ENCODE measurements around the gene ABHD16B.
A peak's percentile ranks its signal among the peaks of the same experiment; 100 is the strongest.

Gene ABHD16B

DNA sequence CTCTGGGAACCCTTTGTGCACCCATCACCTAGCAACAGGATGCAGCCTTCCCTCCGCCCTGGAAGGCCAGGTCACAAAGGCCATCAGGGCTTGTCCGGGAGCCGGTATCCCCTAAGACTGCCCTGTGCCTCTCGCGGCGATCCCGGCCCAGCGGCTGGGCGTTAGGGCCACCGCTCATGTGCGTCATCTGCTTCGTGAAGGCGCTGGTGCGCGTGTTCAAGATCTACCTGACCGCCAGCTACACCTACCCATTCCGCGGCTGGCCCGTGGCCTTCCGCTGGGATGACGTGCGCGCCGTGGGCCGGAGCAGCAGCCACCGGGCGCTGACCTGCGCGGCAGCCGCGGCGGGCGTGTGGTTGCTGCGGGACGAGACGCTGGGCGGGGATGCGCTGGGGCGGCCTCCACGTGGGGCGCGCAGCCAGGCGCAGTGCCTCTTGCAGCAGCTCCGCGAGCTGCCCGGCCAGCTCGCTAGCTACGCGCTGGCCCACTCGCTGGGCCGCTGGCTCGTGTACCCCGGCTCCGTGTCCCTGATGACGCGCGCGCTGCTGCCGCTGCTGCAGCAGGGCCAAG lies at the start of gene ABHD16B:
Gene ABHD16B, plus strand, starts transcription at position 134 of the 570 bp plus-strand sequence. Its CDS starts 43 bp downstream, at position 177.
- peaks cover 19% of the 10 kb centered on the region for H3K36me3 Mint-ChIP-seq (ENCODE audit: low read depth)

DNA sequence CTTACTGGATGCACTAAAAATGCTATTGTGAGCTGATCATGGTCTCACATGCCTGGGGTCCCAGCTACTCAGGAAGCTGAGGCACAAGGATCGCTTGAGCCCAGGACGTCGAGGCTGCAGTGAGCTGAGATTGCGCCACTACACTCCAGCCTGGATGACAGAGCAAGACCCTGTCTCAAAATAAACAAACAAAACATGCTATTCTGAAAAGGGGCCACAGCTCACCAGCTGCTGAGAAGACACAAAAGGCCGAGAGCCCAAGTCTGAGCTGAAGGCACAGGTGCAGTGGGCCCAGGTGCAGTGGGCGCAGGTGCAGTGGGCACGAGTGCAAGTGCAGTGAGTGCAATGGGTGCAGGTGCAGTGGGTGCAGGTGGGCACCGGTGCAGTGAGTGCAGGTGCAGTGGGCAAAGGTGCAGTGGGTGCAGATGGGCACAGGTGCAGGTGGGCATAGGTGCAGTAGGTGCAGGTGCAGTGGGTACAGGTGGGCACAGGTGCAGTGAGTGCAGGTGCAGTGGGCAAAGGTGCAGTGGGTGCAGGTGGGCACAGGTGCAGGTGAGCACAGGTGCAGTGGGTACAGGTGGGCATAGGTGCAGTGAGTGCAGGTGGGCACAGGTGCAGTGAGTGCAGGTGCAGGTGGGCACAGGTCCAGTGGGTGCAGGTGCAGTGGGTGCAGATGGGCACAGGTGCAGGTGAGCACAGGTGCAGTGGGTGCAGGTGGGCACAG lies 46.2 kb upstream of the ABHD16B start:
- Mint-ChIP-seq H3K4me3 (no peak overlapping the region), H3K9me3 (no peaks in the 10 kb centered on the region), H3K27ac (no peak overlapping the region)

More for the DNA sequence above, at the start of gene ABHD16B:
- DNase-seq (ENCODE audit: low spot score) = no peak
- H3K27ac Mint-ChIP-seq = no peak within 1 kb of the TSS
- H3K9me3 Mint-ChIP-seq = no peaks in the 10 kb centered on the region
- no peaks in the 10 kb centered on the region for H3K27me3 Mint-ChIP-seq (ENCODE audit: low read depth)
- H3K4me1 Mint-ChIP-seq (ENCODE audit: low read depth) = peaks cover 14% of the 10 kb centered on the region
- H3K4me3 Mint-ChIP-seq = no peak within 1 kb of the TSS

DNA sequence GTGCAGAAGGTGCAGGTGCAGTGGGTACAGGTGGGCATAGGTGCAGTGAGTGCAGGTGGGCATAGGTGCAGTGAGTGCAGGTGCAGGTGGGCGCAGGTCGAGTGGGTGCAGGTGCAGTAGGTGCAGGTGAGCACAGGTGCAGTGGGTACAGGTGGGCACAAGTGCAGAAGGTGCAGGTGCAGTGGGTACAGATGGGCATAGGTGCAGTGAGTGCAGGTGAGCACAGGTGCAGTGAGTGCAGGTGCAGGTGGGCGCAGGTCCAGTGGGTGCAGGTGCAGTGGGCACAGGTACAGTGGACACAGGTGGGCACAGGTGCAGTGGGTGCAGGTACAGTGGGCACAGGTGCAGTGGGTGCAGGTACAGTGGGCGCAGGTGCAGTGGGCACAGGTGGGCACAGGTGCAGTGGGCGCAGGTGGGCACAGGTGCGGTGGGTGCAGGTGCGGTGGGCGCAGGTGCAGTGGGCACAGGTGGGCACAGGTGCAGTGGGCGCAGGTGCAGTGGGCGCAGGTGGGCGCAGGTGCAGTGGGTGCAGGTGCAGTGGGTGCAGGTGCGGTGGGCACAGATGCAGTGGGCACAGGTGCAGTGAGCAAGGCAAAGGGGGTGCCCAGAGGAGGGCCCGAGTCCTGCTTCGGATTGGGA lies 45.6 kb upstream of the ABHD16B start:
- no peak overlapping the region for H3K4me3 Mint-ChIP-seq
- H3K36me3 Mint-ChIP-seq (ENCODE audit: low read depth) = no peaks in the 10 kb centered on the region
- no peak overlapping the region for H3K27ac Mint-ChIP-seq
- H3K27me3 Mint-ChIP-seq (ENCODE audit: low read depth) = no peaks in the 10 kb centered on the region
- no peaks in the 10 kb centered on the region for H3K4me1 Mint-ChIP-seq (ENCODE audit: low read depth)
- no peaks in the 10 kb centered on the region for H3K9me3 Mint-ChIP-seq
- DNase-seq (ENCODE audit: low spot score) = no peak

More for the DNA sequence above, 46.2 kb upstream of the ABHD16B start:
- Mint-ChIP-seq H3K36me3 (ENCODE audit: low read depth) (no peaks in the 10 kb centered on the region), H3K27me3 (ENCODE audit: low read depth) (no peaks in the 10 kb centered on the region), H3K4me1 (ENCODE audit: low read depth) (no peaks in the 10 kb centered on the region)
- DNase-seq (ENCODE audit: low spot score) = no peak

DNA sequence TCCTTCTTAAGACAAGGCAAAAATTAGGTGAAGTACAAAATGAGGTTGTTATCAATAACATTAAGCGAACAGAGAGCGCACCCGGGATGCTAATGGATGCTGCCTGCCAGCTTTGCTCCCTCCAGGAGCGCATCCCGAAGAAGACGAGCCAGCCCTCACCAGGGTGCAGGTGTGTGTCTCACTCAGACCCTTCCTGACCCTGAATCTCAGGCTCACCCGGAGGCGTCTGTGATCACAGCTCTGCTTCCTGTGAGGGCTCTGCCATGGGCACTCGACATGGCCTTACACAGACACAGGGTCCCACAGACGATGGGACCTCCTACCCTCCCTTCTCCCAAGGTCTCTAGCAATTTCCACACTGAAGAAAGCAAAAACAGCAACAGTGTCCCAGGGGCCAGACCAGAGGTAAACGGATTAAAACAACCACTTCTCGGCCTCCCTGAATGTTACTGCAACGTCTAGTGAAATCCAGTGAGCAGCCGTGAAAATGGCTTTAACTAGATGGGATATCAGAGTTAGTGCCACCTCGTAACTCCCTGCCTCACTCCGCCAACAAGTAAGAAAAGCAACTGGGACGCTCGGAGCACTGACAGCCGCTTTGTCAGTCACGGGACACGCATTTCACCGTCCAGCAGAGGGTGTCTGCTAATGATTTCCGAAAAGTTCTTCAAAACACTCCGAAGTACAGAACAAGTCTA lies 41.9 kb upstream of the ABHD16B start:
- Mint-ChIP-seq H3K4me1 (ENCODE audit: low read depth) (no peaks in the 10 kb centered on the region), H3K36me3 (ENCODE audit: low read depth) (no peaks in the 10 kb centered on the region), H3K9me3 (no peaks in the 10 kb centered on the region), H3K4me3 (peak overlapping the region; percentile 18), H3K27me3 (ENCODE audit: low read depth) (peaks cover 4% of the 10 kb centered on the region), H3K27ac (no peak overlapping the region)
- no peak for DNase-seq (ENCODE audit: low spot score)

DNA sequence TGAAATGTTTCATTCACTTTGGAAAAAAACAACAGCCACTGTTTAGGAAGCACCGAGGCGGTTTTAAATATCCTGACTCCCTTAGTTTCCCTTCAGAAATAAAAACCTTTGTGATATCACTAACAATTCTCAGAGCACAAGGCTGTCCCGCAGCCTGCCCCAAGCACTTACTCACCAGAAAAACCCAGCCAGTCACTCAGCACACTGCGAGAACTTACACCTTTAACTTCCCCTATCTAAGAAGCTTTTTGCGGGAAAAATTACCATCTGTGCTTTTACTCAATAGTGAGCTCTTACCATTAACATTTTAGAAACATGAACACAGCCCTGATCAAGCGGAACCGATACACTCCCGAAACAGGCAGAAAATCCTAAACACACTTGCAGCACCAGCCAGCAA lies 39.5 kb upstream of the ABHD16B start:
- H3K9me3 Mint-ChIP-seq = no peaks in the 10 kb centered on the region
- H3K27me3 Mint-ChIP-seq (ENCODE audit: low read depth) = peaks cover 15% of the 10 kb centered on the region
- H3K4me3 Mint-ChIP-seq = no peak overlapping the region
- no peak for DNase-seq (ENCODE audit: low spot score)
- no peaks in the 10 kb centered on the region for H3K36me3 Mint-ChIP-seq (ENCODE audit: low read depth)
- H3K4me1 Mint-ChIP-seq (ENCODE audit: low read depth) = no peaks in the 10 kb centered on the region
- no peak overlapping the region for H3K27ac Mint-ChIP-seq

DNA sequence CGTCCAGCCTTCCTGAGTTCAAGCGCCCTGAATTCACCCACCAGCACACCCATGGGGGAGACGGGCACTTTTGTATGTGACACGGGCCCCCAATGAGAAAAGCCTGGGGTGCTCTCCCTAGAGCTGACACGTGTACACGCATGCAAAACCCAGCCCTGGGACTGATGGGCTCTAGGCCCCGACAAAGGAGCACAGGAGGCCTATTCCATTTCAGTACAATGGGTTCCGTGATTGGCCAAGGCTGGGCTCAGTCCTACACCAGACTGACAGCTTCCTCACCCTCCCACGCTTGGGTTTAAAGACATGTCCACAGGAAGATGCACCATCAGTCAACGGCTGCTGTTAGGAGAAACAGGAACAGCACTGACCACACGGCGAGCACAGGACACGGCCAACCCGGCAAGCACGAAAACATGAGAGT lies 39.0 kb upstream of the ABHD16B start:
- no peak overlapping the region for H3K4me3 Mint-ChIP-seq
- no peak for DNase-seq (ENCODE audit: low spot score)
- H3K4me1 Mint-ChIP-seq (ENCODE audit: low read depth) = no peaks in the 10 kb centered on the region
- H3K9me3 Mint-ChIP-seq = no peaks in the 10 kb centered on the region
- H3K27me3 Mint-ChIP-seq (ENCODE audit: low read depth) = peaks cover 18% of the 10 kb centered on the region
- H3K27ac Mint-ChIP-seq = no peak overlapping the region
- H3K36me3 Mint-ChIP-seq (ENCODE audit: low read depth) = no peaks in the 10 kb centered on the region

DNA sequence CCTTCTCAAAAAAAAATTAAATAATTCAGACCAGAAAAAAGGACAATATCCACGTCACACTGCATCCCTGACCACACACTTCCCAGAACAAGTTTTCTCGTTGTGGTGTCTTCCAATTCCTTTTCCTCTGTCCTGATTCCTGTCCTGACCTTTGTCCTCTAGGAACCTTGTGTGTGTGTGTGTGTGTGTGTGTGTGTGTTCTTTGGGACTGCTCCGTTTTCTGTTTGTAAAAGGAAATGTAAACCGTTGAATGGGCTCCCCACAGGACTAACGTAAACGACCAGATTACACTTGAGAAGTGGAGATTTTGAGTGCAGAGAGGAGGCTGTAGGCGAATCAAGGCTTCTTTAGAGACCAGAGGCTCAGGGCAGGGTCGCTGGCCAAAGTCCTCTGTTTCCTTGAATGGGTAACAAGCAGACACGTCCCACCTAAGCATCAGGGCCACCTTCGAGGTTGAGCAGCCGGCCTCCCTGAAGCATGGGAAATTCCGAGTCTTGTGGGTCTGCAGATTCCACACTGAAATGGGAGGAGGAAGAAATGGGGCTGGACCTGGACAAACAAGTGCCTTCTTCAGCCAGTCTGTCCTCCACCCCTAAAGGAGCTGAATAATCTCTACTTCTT lies 37.5 kb upstream of the ABHD16B start:
- Mint-ChIP-seq H3K27ac (no peak overlapping the region), H3K36me3 (ENCODE audit: low read depth) (no peaks in the 10 kb centered on the region), H3K4me1 (ENCODE audit: low read depth) (no peaks in the 10 kb centered on the region), H3K27me3 (ENCODE audit: low read depth) (peaks cover 29% of the 10 kb centered on the region), H3K9me3 (no peaks in the 10 kb centered on the region), H3K4me3 (no peak overlapping the region)
- no peak for DNase-seq (ENCODE audit: low spot score)

DNA sequence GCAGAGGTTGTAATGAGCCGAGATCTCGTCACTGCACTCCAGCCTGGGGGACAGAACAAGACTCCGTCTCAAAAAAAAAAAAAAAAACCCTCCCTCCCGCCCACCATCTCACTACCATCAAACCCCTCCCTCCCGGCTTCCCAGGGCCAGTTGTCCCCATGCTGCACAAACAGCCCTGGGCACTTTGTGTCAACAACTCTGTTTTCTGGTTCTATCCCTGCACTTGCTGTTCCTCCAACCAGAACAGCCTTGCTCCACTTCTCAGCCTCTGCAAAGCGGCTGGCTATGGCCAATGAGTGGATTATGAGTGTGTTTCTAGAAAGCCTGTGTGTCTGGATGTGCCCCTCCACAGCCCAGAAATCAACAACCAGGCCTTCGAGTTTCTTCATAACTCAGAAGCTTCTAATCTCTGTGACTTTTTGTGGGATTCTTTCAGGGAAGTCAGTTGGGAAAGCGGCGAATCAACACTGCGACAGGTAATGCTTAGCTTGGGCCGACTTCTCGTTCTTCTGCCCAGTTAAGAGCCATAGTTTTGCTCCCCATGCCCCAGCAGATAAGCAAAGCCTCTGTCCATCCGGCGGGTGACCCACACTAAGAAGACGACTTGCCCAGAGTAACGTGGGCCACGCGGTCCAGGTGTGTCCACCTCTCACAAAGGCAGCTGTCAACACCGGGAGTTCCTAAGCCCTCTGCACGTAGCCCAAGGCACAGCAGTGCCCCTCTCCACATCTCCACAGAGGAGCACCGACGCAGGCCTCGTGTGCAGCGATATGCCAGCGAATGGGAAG lies 35.8 kb upstream of the ABHD16B start:
- no peak overlapping the region for H3K4me3 Mint-ChIP-seq
- H3K27ac Mint-ChIP-seq = no peak overlapping the region
- H3K9me3 Mint-ChIP-seq = no peaks in the 10 kb centered on the region
- H3K4me1 Mint-ChIP-seq (ENCODE audit: low read depth) = peaks cover 8% of the 10 kb centered on the region
- H3K27me3 Mint-ChIP-seq (ENCODE audit: low read depth) = peaks cover 42% of the 10 kb centered on the region
- DNase-seq (ENCODE audit: low spot score) = no peak
- H3K36me3 Mint-ChIP-seq (ENCODE audit: low read depth) = no peaks in the 10 kb centered on the region

DNA sequence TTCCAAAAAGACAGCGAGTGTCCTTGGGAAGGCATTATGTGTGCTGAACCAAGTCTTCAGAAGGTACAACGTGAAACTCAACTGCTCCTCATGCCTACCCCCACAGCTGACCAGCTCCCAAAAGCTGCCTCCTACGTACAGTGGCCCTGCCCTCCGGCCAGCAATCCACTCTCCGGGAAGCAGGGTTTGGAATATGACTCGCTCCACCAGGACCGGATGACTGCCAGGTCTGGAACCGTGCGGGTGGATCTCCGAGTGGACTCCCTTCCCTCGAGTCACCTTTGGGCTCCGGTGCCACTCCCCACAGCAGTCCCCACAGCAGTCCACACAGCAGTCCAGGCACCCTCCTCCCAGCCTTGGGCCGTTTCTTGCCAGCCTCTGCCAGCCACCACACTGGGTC lies 34.5 kb upstream of the ABHD16B start:
- no peak overlapping the region for H3K27ac Mint-ChIP-seq
- no peak overlapping the region for H3K4me3 Mint-ChIP-seq
- no peaks in the 10 kb centered on the region for H3K36me3 Mint-ChIP-seq (ENCODE audit: low read depth)
- peaks cover 42% of the 10 kb centered on the region for H3K27me3 Mint-ChIP-seq (ENCODE audit: low read depth)
- DNase-seq (ENCODE audit: low spot score) = no peak
- no peaks in the 10 kb centered on the region for H3K9me3 Mint-ChIP-seq
- peaks cover 8% of the 10 kb centered on the region for H3K4me1 Mint-ChIP-seq (ENCODE audit: low read depth)

DNA sequence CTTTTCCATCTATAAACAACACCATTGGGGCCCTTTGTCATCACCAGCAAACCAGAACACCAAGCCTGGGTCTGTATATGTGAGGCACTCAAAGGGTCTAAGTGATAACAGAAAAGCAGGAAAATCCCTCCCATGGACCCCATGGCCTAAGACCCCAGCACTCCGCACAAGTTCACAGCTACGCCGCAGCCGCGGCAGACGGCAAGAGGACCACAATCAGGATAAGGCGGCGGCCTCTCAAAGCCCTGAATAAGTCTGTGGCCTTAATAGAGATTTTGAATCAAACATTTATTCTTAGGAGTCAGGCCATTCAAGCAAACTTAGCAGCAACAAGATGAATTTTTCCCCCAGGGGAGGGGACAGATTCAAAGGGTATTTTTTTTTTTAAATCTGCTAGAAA lies 33.2 kb upstream of the ABHD16B start:
- Mint-ChIP-seq H3K9me3 (no peaks in the 10 kb centered on the region), H3K36me3 (ENCODE audit: low read depth) (no peaks in the 10 kb centered on the region)

DNA sequence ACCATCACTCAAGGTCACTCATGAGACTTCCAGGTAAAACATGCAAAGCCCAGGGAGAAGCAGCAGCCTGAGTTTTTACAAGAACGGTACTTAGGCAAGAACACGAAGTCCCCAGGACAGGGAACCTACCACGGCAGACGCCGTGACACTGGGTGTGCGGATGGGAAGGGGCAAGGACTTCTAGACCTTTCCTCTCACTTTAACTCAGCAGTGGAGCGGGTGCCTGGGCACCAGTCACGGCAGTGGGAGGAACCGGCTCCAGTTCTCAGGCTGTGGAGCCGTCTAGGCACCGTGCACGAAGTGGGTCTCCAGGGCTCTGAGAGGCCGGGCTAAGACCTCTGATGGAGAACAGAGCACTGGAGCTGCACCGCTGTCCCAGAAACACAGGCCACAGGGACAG lies 32.8 kb upstream of the ABHD16B start:
- Mint-ChIP-seq H3K27me3 (ENCODE audit: low read depth) (peaks cover 54% of the 10 kb centered on the region), H3K4me3 (no peak overlapping the region), H3K27ac (no peak overlapping the region)

More for the DNA sequence above, 33.2 kb upstream of the ABHD16B start:
- H3K4me3 Mint-ChIP-seq = no peak overlapping the region
- peaks cover 50% of the 10 kb centered on the region for H3K27me3 Mint-ChIP-seq (ENCODE audit: low read depth)
- no peak for DNase-seq (ENCODE audit: low spot score)
- no peak overlapping the region for H3K27ac Mint-ChIP-seq
- peaks cover 8% of the 10 kb centered on the region for H3K4me1 Mint-ChIP-seq (ENCODE audit: low read depth)

DNA sequence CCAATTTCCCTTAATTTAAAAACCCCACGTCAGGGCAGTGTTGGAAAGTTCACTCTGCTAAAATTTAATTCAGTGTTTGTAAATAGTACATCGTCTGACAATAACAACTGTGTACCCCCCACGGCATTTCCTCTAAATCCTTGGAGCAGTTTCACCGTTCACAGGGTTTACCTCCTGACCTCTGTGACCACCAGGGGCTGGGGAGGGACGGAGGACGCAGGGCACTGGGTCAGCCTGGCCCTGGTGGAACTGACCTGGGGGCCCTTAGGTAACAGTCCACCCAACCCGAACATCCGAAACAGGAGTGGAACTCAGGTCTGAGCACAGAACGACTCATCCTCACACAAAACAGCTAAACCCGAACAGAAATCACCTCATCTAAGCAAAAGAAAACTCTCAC lies 32.3 kb upstream of the ABHD16B start:
- Mint-ChIP-seq H3K27me3 (ENCODE audit: low read depth) (peaks cover 54% of the 10 kb centered on the region), H3K27ac (no peak overlapping the region), H3K9me3 (no peaks in the 10 kb centered on the region), H3K4me3 (no peak overlapping the region), H3K36me3 (ENCODE audit: low read depth) (no peaks in the 10 kb centered on the region), H3K4me1 (ENCODE audit: low read depth) (peaks cover 8% of the 10 kb centered on the region)
- DNase-seq (ENCODE audit: low spot score) = no peak

More for the DNA sequence above, 32.8 kb upstream of the ABHD16B start:
- Mint-ChIP-seq H3K4me1 (ENCODE audit: low read depth) (peaks cover 8% of the 10 kb centered on the region), H3K36me3 (ENCODE audit: low read depth) (no peaks in the 10 kb centered on the region), H3K9me3 (no peaks in the 10 kb centered on the region)
- no peak for DNase-seq (ENCODE audit: low spot score)

DNA sequence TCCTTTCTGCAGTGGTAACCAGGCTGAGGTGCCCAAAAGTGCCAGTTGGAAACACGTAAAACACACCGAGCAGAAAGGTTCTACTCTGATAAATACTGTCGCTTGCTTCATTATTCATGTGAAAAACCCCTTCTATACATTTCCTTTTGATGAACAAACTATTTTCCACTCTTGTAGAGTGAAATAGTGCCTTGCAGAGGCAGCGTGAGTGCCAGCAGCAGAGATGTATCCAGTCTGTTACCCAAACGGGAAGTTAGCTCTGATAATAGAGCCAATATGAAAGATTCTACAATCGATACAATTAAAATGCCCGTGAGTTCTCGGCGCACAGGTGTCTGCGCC lies 31.7 kb upstream of the ABHD16B start:
- Mint-ChIP-seq H3K27me3 (ENCODE audit: low read depth) (peaks cover 55% of the 10 kb centered on the region), H3K36me3 (ENCODE audit: low read depth) (no peaks in the 10 kb centered on the region), H3K27ac (peak overlapping the region; percentile 29), H3K4me1 (ENCODE audit: low read depth) (peaks cover 8% of the 10 kb centered on the region), H3K4me3 (peak overlapping the region; percentile 86), H3K9me3 (no peaks in the 10 kb centered on the region)
- no peak for DNase-seq (ENCODE audit: low spot score)

Data from T-helper 2 cell treated with Interferon-gamma antibody and Interleukin-4, amounts not matched to agents 5 μg/mL and 100 μg/mL, for 36 hours (primary cell).